Activated CD8-positive, alpha-beta memory T cell treated with anti-CD3 and anti-CD28 coated beads, Interleukin-2, amount 50 U/mL, for 24 hours (primary cell): ENCODE data around the gene RGL2.
"Not testable (repeated sequence)": the region's sequence is repeated elsewhere in the genome, so short reads cannot be mapped to it uniquely, and the experiment has no call there.

ENCODE experiments used
- DNase-seq: peaks from one replicate; pipeline ENCODE4 v3.0.0-alpha.2; 2020; ENCODE audit errors: extremely low read depth

RGL2 gene

DNA sequence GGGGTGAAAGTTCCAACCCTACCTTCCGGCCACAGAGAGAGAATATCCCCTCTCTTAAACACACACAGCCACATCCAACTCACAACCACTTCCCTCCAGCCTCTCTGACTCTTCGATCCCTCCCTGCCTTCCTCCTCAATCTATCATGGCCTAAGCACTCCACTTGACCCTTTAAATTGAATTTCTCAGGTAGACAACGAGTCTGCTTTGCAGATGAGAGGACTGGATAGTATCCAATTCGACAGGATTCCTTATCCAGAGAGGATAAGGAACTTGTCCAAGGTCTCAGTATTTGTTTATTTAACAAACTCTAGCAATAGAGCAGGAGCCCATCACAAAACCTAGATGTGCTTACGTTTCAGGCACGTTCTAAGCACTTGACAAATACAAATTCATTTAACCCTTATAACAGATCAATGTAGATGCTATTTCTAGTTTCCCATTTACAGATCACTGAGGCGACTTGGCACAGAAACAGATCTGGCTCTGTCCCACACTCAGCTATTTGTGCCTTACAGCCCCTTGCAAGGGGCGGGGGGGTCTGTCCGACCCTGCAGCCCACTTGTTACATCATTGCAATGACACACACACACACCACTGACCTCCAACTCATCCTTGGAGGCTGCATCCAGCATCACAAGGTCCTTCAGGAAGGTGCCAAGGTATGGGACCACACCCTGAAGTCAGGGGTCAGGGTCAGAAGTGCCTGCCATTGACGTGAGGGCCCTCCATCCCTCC, 4.5 kb downstream of the RGL2 start:
- DNase-seq, result no peak

DNA sequence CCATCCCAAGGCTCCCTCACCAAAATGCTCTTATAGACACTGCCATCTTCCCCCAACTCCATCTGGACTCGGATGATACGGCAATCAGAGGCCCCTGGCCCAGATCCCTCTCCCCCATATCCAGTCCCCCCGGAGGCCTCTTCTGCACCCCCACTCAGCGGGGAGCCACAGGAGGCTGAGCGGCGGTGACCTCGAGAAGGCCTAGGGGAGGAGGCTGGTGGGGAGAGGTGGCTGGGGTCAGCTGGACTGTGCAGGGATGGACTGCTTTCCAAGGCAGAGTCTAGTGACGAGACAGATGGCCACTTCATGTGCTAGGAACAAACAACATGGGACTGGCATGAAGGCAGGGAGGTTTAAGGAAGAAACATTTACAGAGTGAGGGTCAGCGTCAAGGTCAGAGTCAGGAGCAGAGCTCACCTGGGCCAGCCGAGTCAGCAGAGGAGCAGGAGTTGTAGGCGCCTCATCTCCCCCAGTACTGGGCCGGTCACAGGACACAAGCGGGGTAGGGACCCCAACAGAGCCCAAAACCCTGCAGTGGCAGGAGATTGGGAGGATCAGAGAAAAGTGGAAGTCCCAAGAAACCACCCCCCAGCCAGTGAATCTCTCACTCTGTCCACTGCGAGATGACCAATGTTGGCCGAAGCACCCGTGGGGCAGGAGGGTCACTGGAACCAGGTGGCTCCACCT, 5.6 kb downstream of the RGL2 start:
- no peak for DNase-seq

DNA sequence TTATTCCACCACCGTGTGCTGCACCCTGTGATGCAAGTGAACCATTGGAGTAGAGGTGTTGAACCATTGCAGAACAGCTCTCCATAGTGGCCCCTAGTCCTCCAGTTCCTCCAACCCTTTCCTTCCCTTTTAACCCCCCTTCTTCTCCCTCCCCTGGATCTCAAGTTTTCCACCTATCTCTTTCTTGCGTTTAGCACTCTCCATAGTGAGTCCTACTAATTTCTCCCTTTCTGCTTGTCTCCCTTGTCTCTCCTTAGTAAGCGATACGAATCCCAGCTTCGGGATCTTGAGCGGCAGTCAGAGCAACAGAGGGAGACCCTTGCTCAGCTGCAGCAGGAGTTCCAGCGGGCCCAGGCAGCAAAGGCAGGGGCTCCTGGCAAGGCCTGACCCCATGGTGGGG, 8.3 kb downstream of the RGL2 start:
- no peak for DNase-seq

DNA sequence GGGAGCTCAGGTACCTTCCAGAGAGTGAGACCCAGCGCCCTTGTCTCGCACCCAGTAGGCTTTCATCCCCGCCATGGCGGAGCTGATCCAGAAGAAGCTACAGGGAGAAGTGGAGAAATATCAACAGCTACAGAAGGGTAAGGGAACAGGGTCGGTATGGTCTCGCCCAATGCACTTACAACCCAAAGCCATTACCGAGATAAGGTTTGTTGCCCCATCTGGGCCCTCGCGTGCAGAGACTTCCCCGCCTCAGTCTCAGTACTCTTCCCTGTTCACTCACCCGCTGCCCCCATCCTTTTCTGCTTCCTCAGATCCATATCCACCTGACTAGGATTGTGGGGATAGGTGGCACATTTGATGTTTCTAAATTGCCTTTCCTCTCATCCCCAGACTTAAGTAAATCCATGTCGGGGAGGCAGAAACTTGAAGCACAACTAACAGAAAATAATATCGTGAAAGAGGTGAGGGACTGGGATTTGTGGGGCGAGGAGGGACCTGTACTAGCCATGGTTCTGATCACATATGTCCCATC, 8.9 kb downstream of the RGL2 start:
- DNase-seq, result no peak

GRCh38 chr6:33288921-33289783, 9.6 kb downstream of the RGL2 start, which contains the start of the genes PFDN6 and WDR46:
PFDN6 (plus strand) TSS chr6:33289601; CDS start chr6:33289857, 256 bp downstream.
WDR46 (minus strand) TSS chr6:33289239; CDS start chr6:33289170, 69 bp downstream.
- DNase-seq, result peak; percentile 63

GRCh38 chr6:33288141-33288920, 10.4 kb downstream of the RGL2 start:
- DNase-seq, result no peak

DNA sequence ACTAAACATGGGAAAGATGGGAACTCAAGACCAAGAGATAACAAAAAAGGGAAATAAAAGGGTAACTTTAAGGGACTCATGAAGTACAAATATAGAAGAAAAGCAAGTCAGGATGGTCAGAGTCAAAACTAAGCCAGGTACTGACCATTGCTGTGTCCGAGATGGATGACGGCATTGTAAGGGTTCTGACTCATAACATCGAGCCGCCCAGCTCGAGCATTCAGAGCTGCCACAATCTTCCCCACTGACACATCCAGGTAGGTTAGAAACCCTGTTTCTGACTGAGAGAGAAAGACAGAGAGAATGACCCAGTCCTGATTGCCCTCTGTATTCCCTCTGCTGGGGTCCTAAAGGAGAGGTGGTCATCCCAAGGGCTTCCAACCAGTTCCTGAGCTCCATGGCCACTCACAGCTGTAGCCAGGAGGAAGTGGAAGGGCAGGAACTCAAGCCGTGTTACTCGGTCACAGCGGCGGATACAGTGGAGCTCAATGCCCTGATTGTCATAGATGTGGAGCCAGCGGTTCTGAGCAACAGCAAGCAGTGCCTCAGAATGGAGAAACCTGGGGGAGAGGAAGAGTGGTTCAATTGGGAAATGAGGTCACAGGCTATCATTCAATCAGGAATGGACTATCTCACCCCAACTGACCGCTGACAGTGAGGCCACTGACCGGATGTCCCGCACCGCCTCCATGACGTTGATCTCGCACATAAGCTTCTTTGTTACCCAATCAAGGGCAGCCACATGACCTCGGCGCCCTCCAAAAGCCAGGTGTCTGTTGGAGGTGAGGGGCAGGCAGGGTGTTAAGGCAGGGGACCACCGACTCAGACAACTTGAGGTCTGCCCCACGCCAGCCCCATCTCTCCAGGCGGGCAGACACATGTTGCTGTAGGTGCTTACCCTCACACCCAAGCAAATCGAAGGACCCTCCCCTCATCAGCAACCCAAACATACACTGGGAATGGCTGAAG, 11.5 kb downstream of the RGL2 start:
- no peak for DNase-seq

DNA sequence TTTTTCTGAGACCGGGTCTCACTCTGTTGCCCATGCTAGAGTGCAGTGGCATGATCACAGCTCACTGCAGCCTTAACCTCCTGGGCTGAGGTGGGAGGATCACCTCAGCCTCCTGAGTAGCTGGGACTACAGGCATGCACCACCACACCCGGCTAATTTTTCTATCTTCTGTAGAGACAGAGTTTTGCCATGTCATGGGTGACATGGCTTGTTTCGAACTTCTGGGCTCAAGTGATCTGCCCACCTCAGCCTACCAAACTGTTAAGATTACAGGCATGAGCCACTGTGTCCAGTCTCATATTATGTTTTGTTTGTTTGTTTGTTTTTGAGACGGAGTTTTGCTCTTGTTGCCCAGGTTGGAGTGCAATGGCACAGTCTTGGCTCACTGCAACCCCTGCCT, 13.5 kb downstream of the RGL2 start:
- not testable (repeated sequence) for DNase-seq

DNA sequence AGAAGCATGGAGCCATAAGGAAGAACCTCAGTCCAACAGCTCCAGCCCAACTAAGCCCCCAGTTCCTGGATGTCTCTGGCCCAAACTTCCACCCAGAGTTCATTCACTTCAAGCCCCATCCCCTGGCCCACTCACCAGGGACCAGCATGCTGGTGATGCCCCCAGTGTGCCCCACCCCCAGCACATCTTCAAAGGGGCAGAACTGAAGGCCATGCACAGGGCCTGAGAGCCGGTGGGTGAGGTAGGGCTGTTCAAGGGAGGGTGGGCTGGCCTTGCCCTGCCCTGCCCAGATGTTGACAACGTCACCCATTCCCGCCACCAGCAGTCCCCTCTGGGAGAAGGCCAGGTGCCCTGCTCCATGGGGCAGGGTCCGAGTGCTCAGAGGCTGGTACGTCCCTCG, 18.2 kb downstream of the RGL2 start:
- DNase-seq, result no peak

GRCh38 chr6:33279971-33280511, 18.7 kb downstream of the RGL2 start:
- DNase-seq, result no peak

GRCh38 chr6:33279257-33279695, 19.5 kb downstream of the RGL2 start:
- no peak for DNase-seq

- DNase-seq, result no peak
Observed at GRCh38 chr6:33278810-33279209, 19.9 kb downstream of the RGL2 start.

- DNase-seq, result no peak
Observed at GRCh38 chr6:33278392-33278741, 20.4 kb downstream of the RGL2 start.

- DNase-seq, result no peak
Observed at GRCh38 chr6:33277663-33278391, 20.9 kb downstream of the RGL2 start.

- no peak for DNase-seq
Observed at GRCh38 chr6:33276864-33277662, 21.7 kb downstream of the RGL2 start, which contains the start of gene B3GALT4. B3GALT4 (plus strand) TSS chr6:33277123; CDS start chr6:33277420, 297 bp downstream.

DNA sequence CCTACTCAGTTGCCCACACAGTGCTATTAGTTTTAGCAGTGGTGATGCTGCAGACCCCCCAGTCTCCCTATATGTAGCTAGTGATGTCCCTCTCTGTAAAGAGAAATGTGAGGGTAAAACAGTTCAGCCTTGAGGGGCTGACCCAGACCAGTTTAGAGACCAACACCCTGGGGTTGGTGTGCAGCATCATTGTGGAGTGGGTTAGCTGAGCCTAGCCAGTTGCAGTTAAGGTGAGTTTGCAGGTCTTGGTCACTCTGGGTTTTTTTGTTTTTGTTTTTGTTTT, 22.2 kb downstream of the RGL2 start:
- DNase-seq, result no peak

GRCh38 chr6:33275795-33276580, 22.8 kb downstream of the RGL2 start:
- DNase-seq, result not testable (repeated sequence)
